Peyer's patch (tissue), 4 donors: Measurements from ENCODE around the gene FBXL16. TPM values are rescaled to one million over a fixed set of nuclear protein-coding genes. Genes with fewer than 3 reads are reported as not detected.

Source experiments
- DNase-seq, 3 donors: peaks; one replicate each; pipeline ENCODE4 v3.0.0-alpha.2; 2017 to 2019
- H3K27ac ChIP-seq, 4 donors: fragments of 200-600 bp; sonication (generic); one replicate each; pipeline ENCODE4 v1.5.1; 2016 to 2019
- H3K27me3 ChIP-seq, 2 donors: fragments of 200-600 bp; sonication (generic); one replicate each; pipeline ENCODE4 v1.5.1; 2019
- H3K36me3 ChIP-seq, 3 donors: fragments of 200-600 bp; sonication (generic); one replicate each; pipeline ENCODE4 v1.5.1; 2016 to 2019
- H3K4me1 ChIP-seq, 4 donors: fragments of 200-600 bp; sonication (generic); one replicate each; pipeline ENCODE4 v1.5.1; 2016 to 2019
- H3K4me3 ChIP-seq, 4 donors: fragments of 200-600 bp; sonication (generic); 1 replicate in 3 of 4; 2 replicates in 1 of 4; pipeline ENCODE4 v1.5.1; 2016 to 2019; ENCODE audit warnings: mild to moderate bottlenecking in 1 of 4
- H3K9me3 ChIP-seq, 4 donors: fragments of 200-600 bp; sonication (generic); one replicate each; pipeline ENCODE4 v1.5.1; 2016 to 2019; ENCODE audit warnings: mild to moderate bottlenecking in 1 of 4
- POLR2A ChIP-seq, 2 donors: fragments of 450-650 bp; IDR thresholded peaks; one replicate each; pipeline ENCODE4 v1.5.1; 2017; ENCODE audit warnings: antibody characterized with exemption in 2 of 2, mild to moderate bottlenecking in 2 of 2, moderate library complexity in 2 of 2
- total RNA-seq, 4 donors: library from RNA; depleted of rRNA; stranded (reverse); fragments of >200 nt; gene quantifications; one replicate each; pipeline ENCODE4 v1.1.0, GENCODE V29; 2016
- TF ChIP-seq, protein P1 (sequence below), 6 experiments: fragments of 450-650 bp in 4 of 6; fragments of 200-600 bp in 2 of 6; sonication (generic) in 1 of 6; IDR thresholded peaks; one replicate each; pipeline ENCODE4 v1.5.1; 2017 to 2019; ENCODE audit warnings: antibody characterized with exemption in 6 of 6, mild to moderate bottlenecking in 3 of 6, moderate library complexity in 1 of 6

Gene FBXL16
- total RNA-seq, 4 donors from 2014 or later = 1.4 to 2.5 (median 1.9) TPM

DNA sequence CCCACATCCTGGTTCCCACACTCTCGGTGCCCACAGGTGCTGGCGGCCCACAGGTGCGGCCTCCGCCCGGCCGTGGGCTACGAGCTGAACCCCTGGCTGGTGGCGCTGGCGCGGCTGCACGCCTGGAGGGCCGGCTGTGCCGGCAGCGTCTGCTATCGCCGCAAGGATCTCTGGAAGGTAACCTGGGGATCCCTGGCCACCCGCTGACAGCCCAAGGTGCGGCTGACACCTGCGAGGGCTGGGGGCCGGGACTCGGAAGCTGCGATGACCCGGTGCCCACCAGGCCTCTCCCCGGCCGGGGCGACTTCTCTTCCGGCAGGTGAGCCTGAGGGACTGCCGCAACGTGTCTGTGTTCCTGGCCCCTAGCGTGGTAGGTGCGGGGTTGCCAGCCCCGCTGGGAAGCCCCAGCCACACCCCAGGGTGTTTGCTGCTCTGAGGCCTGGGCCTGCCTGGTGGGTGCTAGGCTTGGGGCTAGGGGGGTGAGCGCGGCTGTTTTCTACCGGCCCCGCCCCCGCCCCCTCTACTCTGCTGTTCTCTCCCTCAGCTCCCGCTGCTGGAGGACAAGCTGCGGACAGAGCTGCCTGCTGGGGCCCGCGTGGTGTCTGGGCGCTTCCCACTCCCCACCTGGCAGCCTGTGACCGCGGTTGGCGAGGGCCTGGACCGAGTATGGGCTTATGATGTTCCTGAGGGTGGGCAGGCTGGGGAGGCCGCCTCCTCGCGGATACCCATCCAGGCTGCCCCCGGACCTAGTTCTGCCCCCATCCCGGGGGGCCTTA is 16.4 kb upstream of the FBXL16 start:
- peaks cover 0 to 41% (median 23%) of the 10 kb centered on the region in 4 donors for H3K4me1 ChIP-seq
- peaks cover 0 to 3% (median 0%) of the 10 kb centered on the region in 3 donors for H3K36me3 ChIP-seq
- peaks cover 0 to 16% of the 10 kb centered on the region in 2 donors for H3K27me3 ChIP-seq
- peak overlapping the region; percentile 60 to 94 (median 82) for H3K4me3 ChIP-seq
- peak overlapping the region; percentile 75 to 97 (median 92) for H3K27ac ChIP-seq
- no peaks in the 10 kb centered on the region for H3K9me3 ChIP-seq
- TF ChIP-seq, protein P1, sequence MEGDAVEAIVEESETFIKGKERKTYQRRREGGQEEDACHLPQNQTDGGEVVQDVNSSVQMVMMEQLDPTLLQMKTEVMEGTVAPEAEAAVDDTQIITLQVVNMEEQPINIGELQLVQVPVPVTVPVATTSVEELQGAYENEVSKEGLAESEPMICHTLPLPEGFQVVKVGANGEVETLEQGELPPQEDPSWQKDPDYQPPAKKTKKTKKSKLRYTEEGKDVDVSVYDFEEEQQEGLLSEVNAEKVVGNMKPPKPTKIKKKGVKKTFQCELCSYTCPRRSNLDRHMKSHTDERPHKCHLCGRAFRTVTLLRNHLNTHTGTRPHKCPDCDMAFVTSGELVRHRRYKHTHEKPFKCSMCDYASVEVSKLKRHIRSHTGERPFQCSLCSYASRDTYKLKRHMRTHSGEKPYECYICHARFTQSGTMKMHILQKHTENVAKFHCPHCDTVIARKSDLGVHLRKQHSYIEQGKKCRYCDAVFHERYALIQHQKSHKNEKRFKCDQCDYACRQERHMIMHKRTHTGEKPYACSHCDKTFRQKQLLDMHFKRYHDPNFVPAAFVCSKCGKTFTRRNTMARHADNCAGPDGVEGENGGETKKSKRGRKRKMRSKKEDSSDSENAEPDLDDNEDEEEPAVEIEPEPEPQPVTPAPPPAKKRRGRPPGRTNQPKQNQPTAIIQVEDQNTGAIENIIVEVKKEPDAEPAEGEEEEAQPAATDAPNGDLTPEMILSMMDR (IDR thresholded peaks at IDR 0.05) = no peak
- TF ChIP-seq POLR2A (IDR thresholded peaks at IDR 0.05) = no peak
- no peak for DNase-seq

DNA sequence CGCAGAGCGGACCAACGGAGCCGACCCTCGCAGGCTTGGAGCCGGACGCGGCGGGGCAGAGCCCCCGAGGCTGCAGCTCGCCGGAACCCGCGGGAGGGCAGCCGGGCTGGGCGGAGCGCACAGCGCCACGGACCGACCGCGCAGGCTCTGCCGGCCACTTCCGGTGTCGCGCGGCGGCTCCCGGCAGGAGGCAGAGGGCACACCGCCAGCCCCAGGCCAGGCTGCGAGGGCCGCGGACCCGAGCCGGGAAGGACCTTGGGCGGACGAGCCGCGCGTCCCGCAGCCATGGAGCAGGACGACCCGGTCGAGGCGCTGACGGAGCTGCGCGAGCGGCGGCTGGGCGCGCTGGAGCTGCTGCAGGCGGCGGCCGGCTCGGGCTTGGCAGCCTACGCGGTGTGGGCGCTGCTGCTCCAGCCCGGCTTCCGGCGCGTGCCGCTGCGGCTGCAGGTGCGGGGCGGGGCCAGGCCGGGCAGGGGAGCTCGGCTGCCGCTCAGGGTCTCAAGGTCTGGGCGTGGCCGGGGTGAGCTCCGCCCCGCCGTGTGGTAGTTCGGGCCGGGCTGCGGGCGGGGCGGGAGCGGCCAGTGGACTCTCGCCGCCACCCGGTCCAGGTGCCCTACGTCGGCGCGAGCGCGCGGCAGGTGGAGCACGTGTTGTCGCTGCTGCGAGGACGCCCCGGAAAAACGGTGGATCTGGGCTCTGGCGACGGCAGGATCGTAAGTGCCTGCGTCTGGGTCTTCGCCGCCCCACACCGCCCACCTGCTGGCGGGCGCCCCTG is 15.6 kb upstream of the FBXL16 start, which contains the start of gene ANTKMT:
ANTKMT (plus strand) TSS at position 157 of the 775 bp plus-strand sequence; CDS start at position 286, 129 bp downstream.
- peak within 1 kb of the TSS; percentile 75 to 97 (median 92) for H3K27ac ChIP-seq
- TF ChIP-seq, protein P1 (IDR thresholded peaks at IDR 0.05) = peak in 3 of 6 experiments; percentile 43 to 51 (median 44)
- peak; percentile 57 to 91 for TF ChIP-seq POLR2A (IDR thresholded peaks at IDR 0.05)
- H3K36me3 ChIP-seq = peaks cover 0 to 3% (median 0%) of the 10 kb centered on the region in 3 donors
- H3K4me3 ChIP-seq = peak within 1 kb of the TSS; percentile 60 to 94 (median 82)
- peaks cover 0 to 8% of the 10 kb centered on the region in 2 donors for H3K27me3 ChIP-seq
- peak; percentile 89 to 95 (median 90) for DNase-seq
- peaks cover under 1 to 39% (median 21%) of the 10 kb centered on the region in 4 donors for H3K4me1 ChIP-seq
- H3K9me3 ChIP-seq = no peaks in the 10 kb centered on the region

DNA sequence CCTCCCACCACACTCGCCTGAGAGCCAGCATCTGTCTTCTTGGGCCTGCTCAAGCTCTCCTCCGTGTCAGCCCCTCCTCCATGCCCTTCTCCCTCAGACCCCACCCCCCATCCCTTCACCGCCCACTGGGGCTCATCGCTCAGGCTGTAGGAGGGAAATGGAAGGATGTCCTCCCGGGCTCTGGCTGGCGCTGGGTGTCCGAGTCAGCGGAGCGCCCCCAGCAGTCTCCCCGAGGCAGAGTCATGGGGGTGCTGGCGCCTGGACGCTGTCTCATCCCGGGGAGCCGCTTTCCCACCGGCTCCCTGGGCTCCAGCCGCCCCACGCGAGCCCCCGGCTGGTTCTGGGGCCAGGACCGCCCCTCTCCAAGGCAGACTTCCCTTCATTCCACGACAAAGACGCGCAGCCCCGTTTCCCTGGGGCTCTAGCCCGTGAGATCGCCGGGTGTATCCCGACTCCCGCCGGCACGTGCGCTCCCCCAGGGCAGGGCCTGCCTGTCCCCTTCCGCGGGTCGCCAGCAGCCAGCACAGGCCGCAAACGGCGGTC is 14.9 kb upstream of the FBXL16 start:
- Histone ChIP-seq H3K9me3 (no peaks in the 10 kb centered on the region), H3K27me3 (peaks cover 0 to 1% of the 10 kb centered on the region in 2 donors), H3K27ac (peak overlapping the region; percentile 75 to 97 (median 92)), H3K4me1 (peaks cover 4 to 43% (median 25%) of the 10 kb centered on the region in 4 donors), H3K4me3 (peak overlapping the region; percentile 60 to 94 (median 82)), H3K36me3 (peaks cover 0 to 3% (median 0%) of the 10 kb centered on the region in 3 donors)
- TF ChIP-seq, protein P1 (IDR thresholded peaks at IDR 0.05) = no peak
- no peak for TF ChIP-seq POLR2A (IDR thresholded peaks at IDR 0.05)
- peak in 2 of 3 donors; percentile 65 to 66 for DNase-seq

DNA sequence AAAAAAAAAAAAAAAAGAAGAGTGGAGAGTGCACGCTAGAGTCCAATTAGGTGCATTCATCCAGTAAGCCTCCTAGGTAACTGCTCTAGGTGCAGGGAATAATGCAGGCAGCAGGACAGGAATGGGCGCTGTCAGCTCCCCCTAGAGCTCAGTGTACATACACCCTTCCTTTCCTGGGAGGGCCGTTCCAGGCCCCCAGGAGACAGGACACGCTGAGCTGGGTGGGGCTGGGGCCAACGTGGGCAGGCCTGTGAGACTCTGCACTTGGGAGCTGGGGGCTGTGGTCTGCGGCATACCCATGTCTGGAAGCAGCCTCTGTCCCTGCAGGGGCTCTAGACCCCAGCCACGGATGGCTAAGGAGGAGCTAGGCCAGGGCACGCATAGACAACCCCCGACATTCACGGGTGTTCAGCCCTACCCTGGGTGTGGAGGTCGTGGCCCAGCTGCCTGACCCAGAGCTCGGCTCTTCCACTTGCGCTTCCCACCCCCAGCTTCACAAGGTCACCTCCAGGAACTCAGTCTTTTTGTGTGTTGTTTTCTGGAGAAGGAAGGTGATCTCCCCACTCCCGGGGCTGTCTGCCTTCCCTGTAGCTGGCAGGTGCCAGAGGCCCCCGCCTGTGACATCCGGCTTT is 14.3 kb upstream of the FBXL16 start:
- H3K36me3 ChIP-seq = peaks cover 0 to 3% (median 0%) of the 10 kb centered on the region in 3 donors
- H3K27me3 ChIP-seq = no peaks in the 10 kb centered on the region
- no peak for DNase-seq
- peak overlapping the region; percentile 60 to 94 (median 82) for H3K4me3 ChIP-seq
- peak overlapping the region; percentile 75 to 97 (median 92) for H3K27ac ChIP-seq
- no peaks in the 10 kb centered on the region for H3K9me3 ChIP-seq
- peaks cover 4 to 48% (median 27%) of the 10 kb centered on the region in 4 donors for H3K4me1 ChIP-seq
- TF ChIP-seq POLR2A (IDR thresholded peaks at IDR 0.05) = no peak
- TF ChIP-seq, protein P1 (IDR thresholded peaks at IDR 0.05) = no peak

DNA sequence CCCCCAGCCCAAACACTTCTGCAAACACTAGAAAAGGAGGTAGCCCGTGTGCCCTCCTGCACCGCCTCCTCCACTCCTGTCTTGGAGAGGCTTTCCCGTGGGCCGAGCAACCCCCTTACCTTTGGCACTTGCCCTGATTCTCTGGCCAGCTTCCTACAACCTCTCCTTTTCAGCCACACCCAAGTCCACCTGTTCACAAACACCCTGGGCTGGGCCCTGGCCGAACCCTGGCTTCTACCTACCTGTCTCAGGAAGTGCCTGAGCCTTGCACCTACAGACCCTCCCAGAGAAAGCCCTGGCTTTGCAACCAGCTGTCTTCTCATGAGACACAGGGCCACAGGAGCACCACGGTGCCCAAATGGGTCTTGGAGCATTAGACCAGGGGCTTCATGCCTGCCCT is 13.3 kb upstream of the FBXL16 start:
- TF ChIP-seq POLR2A (IDR thresholded peaks at IDR 0.05) = no peak
- TF ChIP-seq, protein P1 (IDR thresholded peaks at IDR 0.05) = no peak
- H3K9me3 ChIP-seq = no peaks in the 10 kb centered on the region
- H3K4me3 ChIP-seq = no peak overlapping the region
- H3K27me3 ChIP-seq = no peaks in the 10 kb centered on the region
- peaks cover 0 to 3% (median 0%) of the 10 kb centered on the region in 3 donors for H3K36me3 ChIP-seq
- peaks cover 4 to 52% (median 31%) of the 10 kb centered on the region in 4 donors for H3K4me1 ChIP-seq
- no peak overlapping the region for H3K27ac ChIP-seq
- DNase-seq = peak in 1 of 3 donors; percentile 58
